Karpas-422 (cell line): ENCODE measurements around the gene TMEM201. TPM values are rescaled to one million over a fixed set of nuclear protein-coding genes. Genes with fewer than 3 reads are reported as not detected.

ENCODE experiments used
- DNase-seq: peaks from one replicate; pipeline ENCODE4 v3.0.0-alpha.2; 2015
- H2AFZ ChIP-seq: fragments of 200-600 bp; sonication (generic); 2 replicates; pipeline ENCODE4 v1.6.1; 2014; ENCODE audit warnings: antibody characterized with exemption, low read length, mixed read lengths
- H3K27ac ChIP-seq: fragments of 200-600 bp; sonication (generic); 2 replicates; pipeline ENCODE4 v1.5.1; 2014; ENCODE audit warnings: mild to moderate bottlenecking, low read length, moderate library complexity
- H3K27me3 ChIP-seq: fragments of 200-600 bp; sonication (generic); 2 replicates; pipeline ENCODE4 v1.6.1; 2014; ENCODE audit warnings: low read length, mixed read lengths
- H3K36me3 ChIP-seq: fragments of 200-600 bp; sonication (generic); 2 replicates; pipeline ENCODE4 v1.6.1; 2014; ENCODE audit warnings: low read length, mixed read lengths; ENCODE audit not compliant: insufficient read depth
- H3K4me1 ChIP-seq: fragments of 200-600 bp; sonication (generic); 2 replicates; pipeline ENCODE4 v1.6.1; 2014; ENCODE audit warnings: mild to moderate bottlenecking, low read length, mixed read lengths
- H3K4me2 ChIP-seq: fragments of 200-600 bp; sonication (generic); 2 replicates; pipeline ENCODE4 v1.6.1; 2014; ENCODE audit warnings: low read length, low read depth, mild to moderate bottlenecking; ENCODE audit not compliant: poor library complexity, severe bottlenecking
- H3K4me3 ChIP-seq: fragments of 200-600 bp; sonication (generic); 2 replicates; pipeline ENCODE4 v1.5.1; 2014; ENCODE audit warnings: mild to moderate bottlenecking, antibody characterized with exemption, low read length, mixed read lengths
- H3K79me2 ChIP-seq: fragments of 200-600 bp; sonication (generic); 2 replicates; pipeline ENCODE4 v1.6.1; 2014; ENCODE audit warnings: mild to moderate bottlenecking, low read length, mixed read lengths
- H3K9ac ChIP-seq: fragments of 200-600 bp; sonication (generic); 2 replicates; pipeline ENCODE4 v1.6.0; 2014; ENCODE audit warnings: low read length
- H3K9me2 ChIP-seq: fragments of 200-600 bp; sonication (generic), shearing (Covaris generic); replicated peaks from 2 replicates; pipeline ENCODE4 v1.6.0; 2014; ENCODE audit warnings: mild to moderate bottlenecking, low read length, moderate library complexity; ENCODE audit not compliant: insufficient read depth
- H3K9me3 ChIP-seq: fragments of 300-700, 200-600 bp; sonication (generic); 2 replicates; pipeline ENCODE4 v1.6.1; 2014; ENCODE audit warnings: low read length, mixed read lengths
- H4K20me1 ChIP-seq: fragments of 200-600 bp; sonication (generic); 2 replicates; pipeline ENCODE4 v1.6.1; 2014; ENCODE audit warnings: mild to moderate bottlenecking, antibody characterized with exemption, low read length, low read depth; ENCODE audit not compliant: insufficient read depth
- total RNA-seq: library from RNA; depleted of rRNA; stranded (reverse); fragments of >200 nt; shearing (Covaris generic); gene quantifications from 2 replicates; pipeline ENCODE4 v1.2.3, GENCODE V29; 2014; ENCODE audit warnings: low replicate concordance; rRNA removed

The TMEM201 gene
- total RNA-seq, 1 experiment from 2014 or later: 9.3 TPM

- no peaks in the 10 kb centered on the region for H3K27me3 ChIP-seq
- peaks cover 50% of the 10 kb centered on the region for H3K4me1 ChIP-seq
- H3K9me3 ChIP-seq: no peaks in the 10 kb centered on the region
- no peaks in the 10 kb centered on the region for H3K36me3 ChIP-seq
- no peak overlapping the region for H3K4me2 ChIP-seq
- DNase-seq: no peak
- H3K4me3 ChIP-seq: no peak overlapping the region
- no peaks in the 10 kb centered on the region for H4K20me1 ChIP-seq
- H2AFZ ChIP-seq: no peak overlapping the region
- no peak overlapping the region for H3K9ac ChIP-seq
- H3K79me2 ChIP-seq: peaks cover 62% of the 10 kb centered on the region
- peak overlapping the region; percentile 95 for H3K27ac ChIP-seq
- H3K9me2 ChIP-seq: no peaks in the 10 kb centered on the region
Observed at GRCh38 chr1:9658199-9658598, 69.5 kb downstream of the TMEM201 start.

DNA sequence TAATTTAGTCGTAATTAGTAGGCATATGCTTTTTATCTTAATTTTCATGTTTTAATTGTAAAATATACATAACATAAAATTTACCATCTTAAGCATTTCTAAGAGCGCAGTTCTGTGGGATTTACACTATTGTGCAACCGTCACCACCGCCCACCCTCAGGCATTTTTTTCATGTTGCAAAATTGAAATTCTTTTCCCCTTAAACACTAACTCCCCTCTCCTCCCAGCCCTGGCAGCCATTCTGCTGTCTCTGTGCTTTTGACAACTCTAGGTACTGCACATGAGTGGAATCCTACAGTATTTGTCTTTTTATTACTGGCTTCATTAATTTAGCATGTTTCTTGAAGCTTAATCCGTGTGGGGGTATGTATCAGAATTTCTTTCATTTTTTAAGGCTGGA is 70.6 kb downstream of the TMEM201 start:
- Histone ChIP-seq H4K20me1 (no peaks in the 10 kb centered on the region), H3K4me2 (no peak overlapping the region), H3K9me2 (no peaks in the 10 kb centered on the region), H3K27ac (no peak overlapping the region), H3K79me2 (peaks cover 65% of the 10 kb centered on the region), H3K27me3 (no peaks in the 10 kb centered on the region), H3K4me1 (peaks cover 39% of the 10 kb centered on the region), H3K9me3 (no peaks in the 10 kb centered on the region), H3K4me3 (no peak overlapping the region), H3K36me3 (no peaks in the 10 kb centered on the region), H3K9ac (no peak overlapping the region), H2AFZ (no peak overlapping the region)
- no peak for DNase-seq

- Histone ChIP-seq H3K27ac (no peak overlapping the region), H3K79me2 (peaks cover 50% of the 10 kb centered on the region), H3K9me2 (no peaks in the 10 kb centered on the region), H3K9ac (no peak overlapping the region), H3K4me3 (no peak overlapping the region), H3K4me1 (no peaks in the 10 kb centered on the region), H3K36me3 (no peaks in the 10 kb centered on the region), H3K9me3 (no peaks in the 10 kb centered on the region), H2AFZ (no peak overlapping the region), H3K4me2 (no peak overlapping the region), H4K20me1 (no peaks in the 10 kb centered on the region), H3K27me3 (no peaks in the 10 kb centered on the region)
- DNase-seq: no peak
Observed at GRCh38 chr1:9663257-9663656, 74.5 kb downstream of the TMEM201 start.

Other genes starting within 250 kb of the TMEM201 start
- 19.7 and 25.2 TPM in 2 replicates for gene SLC25A33, start 49.4 kb upstream of the TMEM201 start, total RNA-seq
- gene PIK3CD, start 62.8 kb downstream of the TMEM201 start, total RNA-seq: 30.5 and 43.5 TPM in 2 replicates
- gene CLSTN1, start 235.1 kb downstream of the TMEM201 start, total RNA-seq: 52.0 and 77.7 TPM in 2 replicates